ENCODE data around the gene PAPLN.

PAPLN gene

GRCh38 chr14:73263606-73264005 is 26.3 kb downstream of the PAPLN start:
- no peak for DNase-seq

DNA sequence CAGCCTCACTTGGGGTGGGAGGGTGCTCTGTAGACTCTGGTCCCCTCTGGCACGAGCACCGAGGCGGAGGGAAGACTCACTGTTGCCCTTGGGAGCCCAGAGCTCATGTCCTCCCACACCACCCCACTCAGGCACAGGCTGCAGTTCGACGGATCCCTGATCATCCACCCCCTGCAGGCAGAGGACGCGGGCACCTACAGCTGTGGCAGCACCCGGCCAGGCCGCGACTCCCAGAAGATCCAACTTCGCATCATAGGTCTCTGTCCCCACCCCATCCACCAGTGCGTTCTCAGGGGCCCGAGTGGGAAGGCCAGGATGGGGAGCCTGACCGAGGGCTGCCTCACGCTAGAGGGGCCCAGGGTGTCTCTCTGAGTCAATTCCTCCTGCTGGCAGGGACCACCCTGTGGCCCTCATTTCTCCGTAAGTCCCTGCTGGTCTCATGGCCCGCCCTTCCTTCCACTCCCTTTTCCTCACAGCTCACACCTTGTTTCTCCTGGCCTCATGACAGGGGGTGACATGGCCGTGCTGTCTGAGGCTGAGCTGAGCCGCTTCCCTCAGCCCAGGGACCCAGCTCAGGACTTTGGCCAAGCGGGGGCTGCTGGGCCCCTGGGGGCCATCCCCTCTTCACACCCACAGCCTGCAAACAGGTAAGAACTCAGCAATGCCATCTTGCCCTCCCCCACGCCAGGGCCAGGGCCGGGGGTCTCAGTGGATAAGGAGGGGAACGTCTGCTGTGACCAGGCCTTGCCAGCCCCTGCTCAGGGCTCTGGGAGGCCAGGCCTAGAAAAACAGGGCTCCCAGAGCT is 27.0 kb downstream of the PAPLN start:
- DNase-seq, result no peak

DNA sequence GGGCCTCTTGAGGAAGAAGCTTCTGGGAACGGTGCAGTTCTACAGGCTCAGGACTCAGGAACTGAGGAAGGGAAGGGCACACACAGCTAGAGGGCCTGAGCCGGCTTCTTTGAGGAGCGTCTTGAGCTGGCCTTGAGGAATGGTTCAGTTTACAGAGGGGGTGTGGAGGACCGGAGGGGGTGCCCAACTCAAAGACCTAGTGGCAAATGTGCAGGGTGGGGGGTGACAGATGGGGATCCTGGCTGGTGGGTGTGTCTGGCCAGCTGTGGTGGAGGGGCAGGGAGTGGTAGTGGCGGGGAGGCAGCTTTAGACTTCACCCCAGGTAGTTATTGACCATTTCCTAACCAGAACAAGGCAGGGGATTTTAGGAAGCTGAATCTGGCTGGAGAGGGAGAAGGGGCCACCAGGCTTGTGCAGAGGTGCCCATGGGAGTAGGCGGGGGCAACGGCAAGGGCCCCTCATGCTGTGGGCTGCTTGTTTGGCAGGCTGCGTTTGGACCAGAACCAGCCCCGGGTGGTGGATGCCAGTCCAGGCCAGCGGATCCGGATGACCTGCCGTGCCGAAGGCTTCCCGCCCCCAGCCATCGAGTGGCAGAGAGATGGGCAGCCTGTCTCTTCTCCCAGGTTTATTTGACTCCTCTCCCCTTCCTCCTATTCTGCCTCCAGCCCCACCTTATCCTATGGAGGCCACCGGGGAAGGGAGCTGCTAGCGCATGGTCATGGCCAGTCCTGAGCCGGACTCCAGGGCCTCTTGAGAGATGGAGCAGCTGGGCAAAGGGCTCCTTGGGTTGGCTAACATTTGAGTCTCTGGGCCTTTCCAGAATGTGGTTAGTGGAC is 27.8 kb downstream of the PAPLN start:
- DNase-seq, result no peak

DNA sequence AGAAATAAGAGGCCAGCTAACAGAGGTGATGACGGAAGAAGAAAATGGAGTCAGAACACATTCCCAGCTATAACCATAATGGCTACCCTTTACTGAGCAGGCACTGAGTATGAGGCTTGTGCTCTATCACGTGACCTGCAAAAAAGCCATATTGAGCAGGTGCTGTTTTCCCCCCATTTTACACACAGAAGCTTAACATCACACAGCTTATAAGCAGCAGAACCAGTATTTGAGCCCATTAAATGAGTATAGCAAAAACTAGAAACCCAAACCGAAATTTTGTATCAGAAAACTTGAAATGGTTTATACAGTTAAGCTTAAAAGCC is 28.4 kb downstream of the PAPLN start:
- DNase-seq, result no peak

DNA sequence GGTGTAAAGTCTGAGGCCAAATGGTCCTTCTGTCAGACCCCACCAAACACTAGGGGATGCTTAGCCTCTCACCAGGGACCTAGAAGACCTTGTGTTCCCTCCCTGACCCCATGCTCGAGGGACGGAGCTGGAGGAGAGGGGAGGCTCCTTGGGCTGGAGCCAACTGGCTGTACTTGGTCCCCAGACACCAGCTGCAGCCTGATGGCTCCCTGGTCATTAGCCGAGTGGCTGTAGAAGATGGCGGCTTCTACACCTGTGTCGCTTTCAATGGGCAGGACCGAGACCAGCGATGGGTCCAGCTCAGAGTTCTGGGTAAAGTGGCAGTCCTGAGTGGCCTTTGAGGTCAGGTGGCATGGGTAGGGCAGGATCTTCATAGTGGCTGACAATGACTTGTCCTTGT is 29.0 kb downstream of the PAPLN start:
- DNase-seq, result no peak

DNA sequence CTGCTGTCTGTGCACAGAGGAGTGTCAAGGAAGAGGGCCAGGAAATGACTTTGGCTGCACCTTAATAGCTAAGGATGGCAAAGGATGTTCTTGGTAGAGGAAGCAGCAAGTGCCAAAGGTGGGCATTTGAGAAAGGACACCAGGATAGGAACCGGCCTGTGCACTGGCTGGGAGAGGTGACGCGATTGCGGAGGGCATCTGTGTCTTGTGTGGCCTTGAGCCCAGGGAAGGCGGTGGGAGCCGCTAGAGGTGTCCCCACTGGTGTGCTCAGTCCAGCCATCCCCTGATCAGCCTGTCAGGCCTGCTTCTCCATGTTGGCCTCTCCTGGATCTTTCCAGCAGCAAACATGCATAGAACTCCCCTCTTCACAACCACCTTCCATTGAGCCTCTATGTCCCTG is 30.2 kb downstream of the PAPLN start:
- DNase-seq, result no peak

DNA sequence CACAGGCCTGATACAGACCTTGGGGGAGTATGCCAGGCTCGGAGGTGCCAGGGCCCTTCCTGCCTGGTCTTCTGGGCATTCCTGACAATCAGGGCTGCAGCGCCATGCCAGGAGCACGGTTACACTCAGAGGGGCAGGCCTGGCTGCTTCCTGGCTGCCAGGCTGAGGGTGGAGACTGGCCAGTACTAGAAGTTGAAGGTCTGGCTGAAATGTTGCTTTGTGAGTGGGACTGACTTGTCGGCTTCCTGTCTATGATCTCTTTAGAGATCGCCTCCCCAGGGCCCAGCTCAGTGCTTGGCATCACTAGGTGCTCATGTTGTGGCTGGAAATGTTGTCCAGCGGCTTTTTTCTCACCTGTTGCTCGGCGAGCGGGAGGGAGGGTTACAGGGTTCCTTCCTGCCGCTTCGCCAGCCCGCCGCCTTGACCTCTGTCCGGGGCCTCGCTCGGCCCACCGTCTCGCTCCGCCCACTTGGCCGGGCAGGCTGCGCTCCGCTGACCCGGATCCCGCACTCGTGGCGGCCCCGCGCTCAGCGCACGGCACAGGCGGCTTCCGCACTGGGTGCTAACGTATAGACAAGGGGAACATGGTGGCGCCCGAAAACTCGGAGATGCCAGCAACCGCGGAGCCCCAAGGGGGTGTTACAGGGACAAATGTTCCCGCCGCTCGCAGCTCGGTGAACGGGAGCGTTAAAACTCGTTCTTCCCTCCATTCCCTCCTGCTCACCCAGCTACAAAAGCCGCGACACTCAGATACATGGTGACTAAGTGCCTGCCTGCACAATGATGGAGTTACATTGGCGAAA is 32.6 kb downstream of the PAPLN start:
- DNase-seq, result no peak

DNA sequence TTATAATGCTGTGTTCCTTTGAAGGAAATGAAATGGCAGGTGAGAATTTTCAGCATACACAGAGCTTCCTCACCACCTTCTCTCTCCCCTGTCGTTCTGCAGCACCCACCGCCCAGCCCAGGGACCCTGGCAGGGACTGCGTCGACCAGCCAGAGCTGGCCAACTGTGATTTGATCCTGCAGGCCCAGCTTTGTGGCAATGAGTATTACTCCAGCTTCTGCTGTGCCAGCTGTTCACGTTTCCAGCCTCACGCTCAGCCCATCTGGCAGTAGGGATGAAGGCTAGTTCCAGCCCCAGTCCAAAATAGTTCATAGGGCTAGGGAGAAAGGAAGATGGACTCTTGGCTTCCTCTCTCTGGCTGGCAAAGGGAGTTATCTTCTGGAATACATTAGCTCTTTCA is 35.1 kb downstream of the PAPLN start:
- no peak for DNase-seq

GRCh38 chr14:73273799-73274198 is 36.5 kb downstream of the PAPLN start:
- DNase-seq, result no peak

DNA sequence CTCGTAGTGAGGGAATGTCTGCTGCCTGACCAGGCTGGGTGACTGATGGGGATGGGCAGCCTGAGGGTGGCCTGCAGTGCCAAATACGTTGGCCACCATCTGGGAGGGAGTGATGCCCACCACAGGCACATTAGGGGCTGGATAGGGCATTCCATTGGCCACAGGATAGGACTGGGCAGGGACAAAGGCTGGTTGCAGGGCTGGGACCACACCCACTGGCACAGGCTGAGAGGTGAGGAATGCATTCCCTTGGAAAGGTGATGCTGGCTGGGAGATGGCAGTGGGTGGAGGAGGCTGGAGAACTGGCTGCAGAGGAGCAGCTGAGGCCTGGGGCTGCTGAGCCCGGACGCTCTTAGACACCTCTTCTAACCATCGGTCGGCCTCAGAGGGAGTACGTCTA is 39.5 kb downstream of the PAPLN start:
- no peak for DNase-seq

DNA sequence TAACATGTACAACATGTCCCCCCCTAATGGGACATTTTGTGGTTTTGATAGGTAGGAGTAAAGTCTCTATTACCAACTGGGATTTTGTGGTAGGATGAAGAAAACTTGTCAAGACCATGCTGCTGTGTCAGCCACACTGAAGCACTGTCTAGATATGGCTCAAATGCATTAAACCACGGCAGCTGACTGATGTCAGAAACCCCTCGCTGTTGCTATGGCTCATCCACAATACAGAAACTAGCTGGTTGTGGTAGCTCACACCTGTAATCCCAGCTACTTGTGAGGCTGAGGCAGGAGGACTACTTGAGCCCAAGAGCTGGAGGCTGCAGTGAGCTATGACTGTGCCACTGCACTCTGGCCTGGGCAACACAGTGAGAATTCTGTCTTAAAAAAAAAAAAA is 40.1 kb downstream of the PAPLN start:
- no peak for DNase-seq

GRCh38 chr14:73280903-73281302 is 43.6 kb downstream of the PAPLN start:
- no peak for DNase-seq

- no peak for DNase-seq
Observed at GRCh38 chr14:73283608-73284379, 46.5 kb downstream of the PAPLN start.

DNA sequence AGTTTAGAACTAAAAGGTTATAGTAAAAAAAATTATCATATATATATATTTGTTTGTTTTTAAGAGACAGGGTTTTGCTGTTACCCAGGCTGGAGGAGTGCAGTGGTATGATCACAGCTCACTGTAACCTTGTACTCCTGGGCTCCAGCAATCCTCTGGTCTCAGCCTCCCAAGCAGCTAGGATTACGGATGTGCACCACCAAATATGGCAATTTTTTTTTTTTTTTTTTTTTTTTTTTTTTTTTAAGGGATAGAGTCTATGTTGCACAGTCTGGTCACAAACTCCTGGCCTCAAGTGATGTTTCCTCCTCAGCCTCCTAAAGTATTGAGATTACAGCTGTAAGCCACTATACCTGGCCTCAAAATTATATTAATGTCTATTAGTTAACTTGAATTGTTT is 48.7 kb downstream of the PAPLN start:
- DNase-seq, result no peak

- DNase-seq, result no peak
Observed at GRCh38 chr14:73286598-73286997, 49.3 kb downstream of the PAPLN start.

- DNase-seq, result no peak
Observed at GRCh38 chr14:73287071-73287470, 49.8 kb downstream of the PAPLN start.

DNA sequence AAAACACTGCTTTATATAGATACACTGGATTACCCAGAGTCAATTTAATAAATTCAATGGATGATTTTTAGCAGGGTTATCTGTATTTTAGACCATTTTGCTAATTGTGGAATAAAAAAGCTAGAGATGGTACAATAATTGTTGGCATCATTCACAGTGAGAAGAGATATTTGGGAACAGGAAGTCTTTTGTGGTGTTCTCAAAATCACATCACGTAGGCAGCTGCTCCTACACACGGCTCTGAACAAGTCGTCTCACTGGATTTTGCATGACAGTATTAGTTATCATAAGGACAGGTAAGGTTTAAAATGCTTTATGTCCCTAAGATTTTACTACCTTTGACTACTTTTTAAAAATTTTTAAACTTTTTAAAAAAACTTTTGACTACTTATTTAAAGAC is 52.0 kb downstream of the PAPLN start:
- no peak for DNase-seq

DNA sequence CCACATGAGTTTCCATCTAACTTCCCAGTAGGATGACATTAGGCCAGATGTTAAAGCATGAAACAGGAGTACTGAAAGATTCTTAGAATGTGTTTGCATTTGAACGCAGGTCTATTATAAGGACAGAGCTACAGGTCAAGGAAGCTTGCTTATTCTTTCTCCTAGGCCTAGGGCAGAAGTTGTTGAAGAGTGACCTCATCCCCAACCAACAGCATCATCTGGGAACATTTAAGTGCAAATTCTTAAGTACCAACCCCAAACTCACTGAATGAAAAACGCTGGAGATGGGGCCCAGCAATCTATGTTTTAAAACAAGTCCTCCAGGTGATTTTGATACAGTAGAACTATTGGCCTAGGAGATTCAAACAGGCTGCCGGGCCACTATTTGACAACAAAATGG is 52.4 kb downstream of the PAPLN start:
- DNase-seq, result no peak

DNA sequence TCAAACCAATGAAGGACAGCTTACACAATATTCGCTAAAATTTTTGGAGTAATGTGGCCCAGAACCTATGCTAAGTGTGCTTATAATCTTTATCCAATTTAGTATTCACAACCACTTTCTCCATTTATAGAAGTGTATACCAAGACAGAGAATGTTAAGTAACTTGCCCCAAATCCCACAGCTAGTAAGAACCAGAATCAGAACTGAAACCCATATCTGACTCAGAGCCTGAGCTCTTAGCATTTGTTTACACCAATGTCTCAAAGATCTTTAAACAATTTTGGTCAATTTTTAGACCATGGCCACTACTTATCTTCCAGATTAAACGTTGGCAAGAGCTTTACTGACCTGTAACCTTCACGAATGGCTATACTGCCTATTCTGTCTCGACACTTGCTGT is 53.0 kb downstream of the PAPLN start:
- DNase-seq, result no peak

DNA sequence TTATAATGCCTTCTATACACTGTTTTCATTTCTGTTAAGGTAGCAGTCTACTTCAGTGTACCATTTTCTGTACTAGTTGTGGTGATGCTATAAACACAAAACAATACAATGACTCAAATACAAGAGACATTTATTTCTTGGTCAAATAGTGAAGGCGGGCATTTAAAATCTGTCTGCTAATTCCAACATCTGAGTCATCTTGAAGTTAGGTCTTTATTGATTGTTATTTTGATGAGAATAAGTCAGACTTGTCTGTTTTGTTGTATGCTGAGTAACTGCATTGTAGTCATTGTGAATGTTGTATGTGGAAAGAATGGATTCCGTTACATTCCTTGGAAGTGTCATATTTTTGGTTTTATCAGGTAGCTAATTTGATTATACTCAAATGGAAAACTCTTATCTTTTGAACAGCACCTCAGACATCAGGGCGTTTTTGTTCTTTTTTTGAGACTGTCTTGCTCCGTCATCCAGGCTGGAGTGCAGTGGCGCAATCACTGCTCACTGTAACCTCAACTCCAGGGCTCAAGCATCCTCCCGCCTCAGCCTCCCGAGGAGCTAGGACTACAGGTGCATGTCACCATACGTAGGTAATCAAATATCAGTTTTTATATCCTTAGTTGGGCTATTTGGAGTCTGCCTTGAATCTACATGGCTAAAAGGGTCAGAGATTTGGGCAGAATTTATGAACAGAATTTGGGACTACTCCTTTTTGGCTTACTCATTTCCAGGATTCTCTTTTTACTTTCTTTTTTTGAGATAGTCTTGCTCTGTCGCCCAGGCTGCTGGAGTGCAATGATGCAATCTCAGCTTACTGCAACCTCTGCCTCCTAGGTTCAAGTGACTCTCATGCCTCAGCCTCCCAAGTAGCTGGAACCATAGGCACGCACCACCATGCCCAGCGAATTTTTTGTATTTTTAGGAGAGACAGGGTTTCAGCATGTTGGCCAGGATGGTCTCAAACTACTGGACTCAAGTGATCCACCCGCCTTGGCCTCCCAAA is 56.8 kb downstream of the PAPLN start:
- DNase-seq, result no peak

GRCh38 chr14:73295198-73295796 is 58.0 kb downstream of the PAPLN start:
- peak; percentile 12 for DNase-seq
